ENCODE results near the gene SLC1A6.
"Not testable (repeated sequence)": the region's sequence is repeated elsewhere in the genome, so short reads cannot be mapped to it uniquely, and the experiment has no call there.

The SLC1A6 gene

GRCh38 chr19:14978161-14978776 is 1.4 kb downstream of the SLC1A6 start:
- no peaks in the 10 kb centered on the region for H3K4me1 Mint-ChIP-seq (ENCODE audit: low read depth)
- no peak for DNase-seq (ENCODE audit: low spot score)
- no peaks in the 10 kb centered on the region for H3K9me3 Mint-ChIP-seq
- H3K4me3 Mint-ChIP-seq: no peak overlapping the region
- no peaks in the 10 kb centered on the region for H3K36me3 Mint-ChIP-seq (ENCODE audit: low read depth)
- H3K27me3 Mint-ChIP-seq (ENCODE audit: low read depth): peaks cover 30% of the 10 kb centered on the region
- H3K27ac Mint-ChIP-seq: no peak overlapping the region

GRCh38 chr19:14977128-14977527 is 2.5 kb downstream of the SLC1A6 start:
- Mint-ChIP-seq H3K9me3 (no peaks in the 10 kb centered on the region), H3K4me3 (no peak overlapping the region), H3K27ac (no peak overlapping the region), H3K4me1 (ENCODE audit: low read depth) (no peaks in the 10 kb centered on the region), H3K27me3 (ENCODE audit: low read depth) (peaks cover 30% of the 10 kb centered on the region), H3K36me3 (ENCODE audit: low read depth) (no peaks in the 10 kb centered on the region)
- DNase-seq (ENCODE audit: low spot score): no peak

GRCh38 chr19:14974488-14974887 is 5.2 kb downstream of the SLC1A6 start:
- Mint-ChIP-seq H3K27ac (no peak overlapping the region), H3K4me1 (ENCODE audit: low read depth) (no peaks in the 10 kb centered on the region), H3K9me3 (no peaks in the 10 kb centered on the region), H3K36me3 (ENCODE audit: low read depth) (no peaks in the 10 kb centered on the region), H3K27me3 (ENCODE audit: low read depth) (peaks cover 16% of the 10 kb centered on the region), H3K4me3 (no peak overlapping the region)
- no peak for DNase-seq (ENCODE audit: low spot score)

GRCh38 chr19:14972676-14973075 is 7.0 kb downstream of the SLC1A6 start:
- peaks cover 2% of the 10 kb centered on the region for H3K27me3 Mint-ChIP-seq (ENCODE audit: low read depth)

GRCh38 chr19:14971474-14971873 is 8.2 kb downstream of the SLC1A6 start:
- H3K9me3 Mint-ChIP-seq: no peaks in the 10 kb centered on the region
- H3K36me3 Mint-ChIP-seq (ENCODE audit: low read depth): no peaks in the 10 kb centered on the region
- no peak for DNase-seq (ENCODE audit: low spot score)
- H3K27ac Mint-ChIP-seq: no peak overlapping the region
- H3K4me1 Mint-ChIP-seq (ENCODE audit: low read depth): no peaks in the 10 kb centered on the region
- H3K27me3 Mint-ChIP-seq (ENCODE audit: low read depth): no peaks in the 10 kb centered on the region
- H3K4me3 Mint-ChIP-seq: no peak overlapping the region

More at GRCh38 chr19:14972676-14973075, 7.0 kb downstream of the SLC1A6 start:
- no peak overlapping the region for H3K27ac Mint-ChIP-seq
- no peaks in the 10 kb centered on the region for H3K4me1 Mint-ChIP-seq (ENCODE audit: low read depth)
- H3K9me3 Mint-ChIP-seq: no peaks in the 10 kb centered on the region
- DNase-seq (ENCODE audit: low spot score): no peak
- no peaks in the 10 kb centered on the region for H3K36me3 Mint-ChIP-seq (ENCODE audit: low read depth)
- H3K4me3 Mint-ChIP-seq: no peak overlapping the region

GRCh38 chr19:14968247-14968646 is 11.4 kb downstream of the SLC1A6 start:
- Mint-ChIP-seq H3K4me3 (no peak overlapping the region), H3K27me3 (ENCODE audit: low read depth) (no peaks in the 10 kb centered on the region), H3K27ac (no peak overlapping the region), H3K9me3 (no peaks in the 10 kb centered on the region), H3K4me1 (ENCODE audit: low read depth) (no peaks in the 10 kb centered on the region), H3K36me3 (ENCODE audit: low read depth) (no peaks in the 10 kb centered on the region)
- no peak for DNase-seq (ENCODE audit: low spot score)

GRCh38 chr19:14961956-14962685 is 17.5 kb downstream of the SLC1A6 start:
- Mint-ChIP-seq H3K9me3 (peaks cover 11% of the 10 kb centered on the region), H3K4me1 (ENCODE audit: low read depth) (no peaks in the 10 kb centered on the region), H3K27ac (no peak overlapping the region), H3K4me3 (no peak overlapping the region), H3K27me3 (ENCODE audit: low read depth) (no peaks in the 10 kb centered on the region), H3K36me3 (ENCODE audit: low read depth) (no peaks in the 10 kb centered on the region)
- no peak for DNase-seq (ENCODE audit: low spot score)

GRCh38 chr19:14959263-14959662 is 20.4 kb downstream of the SLC1A6 start:
- Mint-ChIP-seq H3K27me3 (ENCODE audit: low read depth) (no peaks in the 10 kb centered on the region), H3K9me3 (peaks cover 17% of the 10 kb centered on the region), H3K36me3 (ENCODE audit: low read depth) (no peaks in the 10 kb centered on the region), H3K4me1 (ENCODE audit: low read depth) (no peaks in the 10 kb centered on the region), H3K4me3 (no peak overlapping the region), H3K27ac (no peak overlapping the region)
- no peak for DNase-seq (ENCODE audit: low spot score)

GRCh38 chr19:14957464-14957863 is 22.2 kb downstream of the SLC1A6 start:
- Mint-ChIP-seq H3K4me1 (ENCODE audit: low read depth) (no peaks in the 10 kb centered on the region), H3K27ac (no peak overlapping the region), H3K36me3 (ENCODE audit: low read depth) (no peaks in the 10 kb centered on the region), H3K4me3 (no peak overlapping the region), H3K27me3 (ENCODE audit: low read depth) (no peaks in the 10 kb centered on the region), H3K9me3 (peaks cover 20% of the 10 kb centered on the region)
- no peak for DNase-seq (ENCODE audit: low spot score)

- Mint-ChIP-seq H3K9me3 (peaks cover 14% of the 10 kb centered on the region), H3K27me3 (ENCODE audit: low read depth) (no peaks in the 10 kb centered on the region), H3K36me3 (ENCODE audit: low read depth) (no peaks in the 10 kb centered on the region), H3K4me1 (ENCODE audit: low read depth) (no peaks in the 10 kb centered on the region), H3K27ac (peak overlapping the region; percentile 26), H3K4me3 (no peak overlapping the region)
- no peak for DNase-seq (ENCODE audit: low spot score)
Observed at GRCh38 chr19:14954071-14954655, 25.5 kb downstream of the SLC1A6 start.

- H3K9me3 Mint-ChIP-seq: peaks cover 14% of the 10 kb centered on the region
- no peak overlapping the region for H3K4me3 Mint-ChIP-seq
- no peak overlapping the region for H3K27ac Mint-ChIP-seq
- DNase-seq (ENCODE audit: low spot score): no peak
- no peaks in the 10 kb centered on the region for H3K27me3 Mint-ChIP-seq (ENCODE audit: low read depth)
- H3K4me1 Mint-ChIP-seq (ENCODE audit: low read depth): no peaks in the 10 kb centered on the region
- no peaks in the 10 kb centered on the region for H3K36me3 Mint-ChIP-seq (ENCODE audit: low read depth)
Observed at GRCh38 chr19:14952767-14953166, 26.9 kb downstream of the SLC1A6 start.

- Mint-ChIP-seq H3K9me3 (peaks cover 3% of the 10 kb centered on the region), H3K27ac (no peak overlapping the region), H3K4me1 (ENCODE audit: low read depth) (no peaks in the 10 kb centered on the region), H3K4me3 (no peak overlapping the region), H3K27me3 (ENCODE audit: low read depth) (no peaks in the 10 kb centered on the region), H3K36me3 (ENCODE audit: low read depth) (no peaks in the 10 kb centered on the region)
- no peak for DNase-seq (ENCODE audit: low spot score)
Observed at GRCh38 chr19:14950421-14950820, 29.2 kb downstream of the SLC1A6 start.

- peaks cover 3% of the 10 kb centered on the region for H3K9me3 Mint-ChIP-seq
- DNase-seq (ENCODE audit: low spot score): no peak
- H3K36me3 Mint-ChIP-seq (ENCODE audit: low read depth): no peaks in the 10 kb centered on the region
Observed at GRCh38 chr19:14949876-14950275, 29.8 kb downstream of the SLC1A6 start.

GRCh38 chr19:14949413-14949812 is 30.3 kb downstream of the SLC1A6 start:
- H3K4me1 Mint-ChIP-seq (ENCODE audit: low read depth); H3K36me3 Mint-ChIP-seq (ENCODE audit: low read depth); H3K4me3 Mint-ChIP-seq; DNase-seq (ENCODE audit: low spot score); H3K27me3 Mint-ChIP-seq (ENCODE audit: low read depth); H3K27ac Mint-ChIP-seq; H3K9me3 Mint-ChIP-seq: not testable (repeated sequence)

More at GRCh38 chr19:14949876-14950275, 29.8 kb downstream of the SLC1A6 start:
- no peaks in the 10 kb centered on the region for H3K27me3 Mint-ChIP-seq (ENCODE audit: low read depth)
- no peak overlapping the region for H3K4me3 Mint-ChIP-seq
- H3K4me1 Mint-ChIP-seq (ENCODE audit: low read depth): no peaks in the 10 kb centered on the region
- H3K27ac Mint-ChIP-seq: no peak overlapping the region

Data from T-helper 2 cell treated with Interferon-gamma antibody and Interleukin-4, amounts not matched to agents 5 μg/mL and 100 μg/mL, for 36 hours (primary cell).